NK-92 treated with Interleukin-12 subunit alpha and Interleukin-12 subunit beta, amount 100 ng/mL, for 24 hours (cell line): ENCODE measurements around the gene MRPL53.

Source experiments
- DNase-seq: peaks from one replicate; lab custom pipeline; 2025; lab: John Stamatoyannopoulos, UW

The MRPL53 gene

DNA sequence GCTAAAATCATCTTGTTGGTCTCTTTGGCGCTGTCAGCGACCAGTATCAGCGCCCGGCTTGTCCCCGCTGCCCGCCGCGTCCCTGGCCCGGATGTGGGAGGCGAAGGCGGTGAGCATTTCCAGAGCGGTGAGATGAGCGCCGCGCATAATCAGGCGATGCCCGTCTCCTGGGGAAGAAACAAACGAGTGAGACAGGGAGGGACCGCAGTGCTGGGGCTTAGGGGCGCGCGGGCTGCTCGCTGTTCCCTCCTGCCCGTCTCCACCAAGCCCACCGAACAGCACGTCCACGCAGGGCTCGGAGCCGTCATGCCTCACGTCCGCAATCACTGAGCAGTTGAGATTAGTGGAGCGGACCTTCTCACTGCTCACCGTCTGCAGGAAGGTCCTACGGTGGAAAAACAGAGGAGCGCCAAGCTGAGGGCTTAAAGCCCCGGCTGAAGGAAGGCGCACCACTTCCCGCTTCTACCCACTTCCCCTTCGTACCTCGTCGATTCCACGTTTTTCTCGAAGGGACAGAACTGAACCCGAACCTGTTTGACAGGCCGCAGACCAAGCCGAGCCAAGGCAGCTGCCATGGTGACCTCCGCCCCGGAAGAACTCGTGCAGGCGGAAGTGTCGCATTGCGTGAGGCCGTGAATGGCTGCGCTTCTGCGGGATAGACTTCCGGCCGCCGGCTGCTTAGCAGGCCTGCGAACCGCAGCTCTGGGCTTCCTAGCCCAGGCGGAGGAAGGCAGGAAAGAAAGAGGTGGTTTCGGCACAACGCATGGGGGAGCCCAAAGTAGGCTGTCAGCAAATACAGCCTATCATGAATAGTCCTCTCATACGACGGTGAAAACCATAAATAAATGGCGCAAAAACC is at the start of gene MRPL53:
MRPL53 (minus strand) TSS at position 595 of the 859 bp plus-strand sequence; CDS start at position 575, 20 bp downstream.
- DNase-seq = peak; percentile 87

DNA sequence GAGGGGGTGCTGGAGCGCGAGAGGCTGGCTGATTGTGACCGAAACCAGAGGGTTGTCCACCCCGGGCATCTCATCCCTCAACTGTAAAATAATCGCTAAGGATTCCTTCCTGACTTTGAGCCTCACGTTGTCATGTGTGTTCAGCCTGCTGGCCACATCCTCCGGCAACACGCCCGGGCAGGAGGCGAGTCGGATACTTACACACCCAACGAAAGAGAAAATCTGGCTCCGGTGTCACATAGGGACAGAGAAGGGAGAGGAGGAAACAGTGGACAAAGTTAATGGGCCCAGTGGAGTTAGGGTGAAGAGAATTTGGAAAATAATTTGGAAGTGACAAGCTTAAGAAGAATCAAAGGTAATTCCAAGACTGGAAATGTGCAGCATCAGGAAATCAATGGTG is 44.2 kb upstream of the MRPL53 start:
- no peak for DNase-seq

DNA sequence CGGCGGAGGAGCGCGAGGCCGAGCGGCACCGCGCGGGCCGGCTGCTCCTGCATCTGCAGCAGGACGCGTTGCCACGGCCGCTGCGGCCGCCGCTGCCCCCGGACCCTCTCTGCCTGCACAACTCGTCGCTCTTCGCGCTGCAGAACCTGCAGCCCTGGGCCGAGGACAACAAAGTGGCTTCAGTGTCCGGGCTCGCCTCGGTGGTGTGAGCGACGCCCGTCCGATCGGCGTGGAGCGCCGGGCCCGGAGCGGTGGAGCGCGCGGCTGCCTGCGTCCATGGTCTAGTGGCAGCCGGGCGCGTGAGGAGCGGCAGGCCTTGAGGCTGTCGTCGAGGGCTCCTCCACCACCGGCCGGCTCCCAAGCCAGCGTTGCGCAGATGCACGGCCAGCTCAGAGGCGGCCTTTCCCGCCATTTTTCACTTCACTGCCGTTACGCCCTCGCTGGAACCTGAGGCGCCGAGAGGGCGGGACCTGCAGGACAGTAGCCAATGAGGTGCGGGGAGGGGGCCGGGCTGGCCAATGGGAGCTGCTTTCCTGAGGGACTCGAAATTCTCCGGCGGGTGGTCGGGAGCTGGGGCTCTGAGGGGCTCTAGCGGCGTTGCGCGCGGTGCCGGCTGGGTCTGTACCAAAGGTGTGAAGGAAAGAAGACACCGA is 43.6 kb upstream of the MRPL53 start:
- DNase-seq = no peak

DNA sequence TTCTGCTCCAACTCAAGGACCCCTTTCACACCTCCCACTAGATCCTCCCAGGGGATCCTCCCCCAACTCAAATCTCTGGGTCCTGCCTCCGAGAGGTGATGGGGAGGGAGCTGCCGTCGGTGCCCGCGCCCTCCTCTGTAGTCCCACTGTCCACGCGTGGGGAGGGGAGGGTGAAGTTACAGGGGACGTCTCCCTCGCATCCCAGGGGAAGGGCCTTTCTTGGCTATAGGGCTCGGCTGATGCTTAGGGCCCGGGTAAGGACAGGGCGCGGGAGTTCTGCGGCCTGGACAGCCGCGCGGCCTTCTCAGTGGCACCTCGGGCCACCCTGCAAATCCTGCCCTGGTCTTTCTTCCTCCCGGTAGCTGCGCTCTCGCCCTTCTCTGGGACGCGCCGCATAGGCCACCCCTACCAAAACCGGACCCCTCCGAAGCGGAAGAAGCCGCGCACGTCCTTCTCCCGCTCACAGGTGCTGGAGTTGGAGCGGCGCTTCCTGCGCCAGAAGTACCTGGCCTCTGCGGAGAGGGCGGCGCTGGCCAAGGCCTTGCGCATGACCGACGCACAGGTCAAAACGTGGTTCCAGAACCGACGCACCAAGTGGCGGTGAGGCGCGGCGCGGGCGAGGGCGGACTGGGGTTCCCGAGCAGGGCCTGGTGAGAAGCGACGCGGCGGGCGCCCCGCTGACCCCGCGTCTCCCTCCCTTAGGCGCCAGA is 42.9 kb upstream of the MRPL53 start:
- DNase-seq = no peak

DNA sequence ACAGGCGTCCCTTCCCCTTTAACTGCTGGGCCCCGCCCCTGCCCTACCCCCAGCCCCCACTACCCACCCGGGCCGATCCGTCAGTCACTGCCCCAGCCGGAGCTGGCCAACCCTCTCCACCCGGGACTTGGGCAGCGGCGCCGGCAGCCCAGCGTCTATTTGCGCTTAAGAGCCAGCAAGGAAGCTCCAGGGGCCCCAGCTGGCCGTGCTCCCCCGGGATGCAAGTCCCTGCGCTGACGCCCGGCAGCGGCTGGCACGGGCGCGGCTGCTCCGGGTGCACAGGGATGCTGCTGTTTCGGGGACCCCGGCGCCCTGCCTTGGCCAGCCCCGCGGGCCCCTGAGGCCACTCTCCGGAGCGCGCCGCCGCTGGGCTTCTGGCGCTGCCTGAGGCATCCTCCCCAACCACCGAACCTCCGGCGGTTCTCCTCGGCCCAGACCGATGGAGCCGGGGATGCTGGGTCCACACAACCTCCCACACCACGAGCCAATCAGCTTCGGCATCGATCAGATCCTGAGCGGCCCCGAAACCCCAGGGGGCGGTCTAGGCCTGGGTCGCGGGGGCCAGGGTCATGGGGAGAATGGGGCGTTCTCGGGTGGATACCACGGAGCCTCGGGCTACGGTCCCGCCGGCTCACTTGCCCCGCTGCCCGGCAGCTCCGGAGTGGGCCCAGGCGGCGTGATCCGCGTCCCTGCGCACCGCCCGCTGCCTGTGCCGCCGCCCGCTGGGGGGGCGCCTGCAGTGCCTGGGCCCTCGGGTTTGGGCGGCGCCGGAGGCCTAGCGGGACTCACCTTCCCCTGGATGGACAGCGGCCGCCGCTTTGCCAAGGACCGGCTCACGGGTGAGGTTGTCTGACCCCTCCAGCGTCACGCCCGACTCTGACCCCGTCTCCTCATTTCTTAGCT is 42.1 kb upstream of the MRPL53 start, which contains the start of gene TLX2:
TLX2 (plus strand) TSS at position 83 of the 903 bp plus-strand sequence; CDS start at position 440, 357 bp downstream.
- DNase-seq = no peak

DNA sequence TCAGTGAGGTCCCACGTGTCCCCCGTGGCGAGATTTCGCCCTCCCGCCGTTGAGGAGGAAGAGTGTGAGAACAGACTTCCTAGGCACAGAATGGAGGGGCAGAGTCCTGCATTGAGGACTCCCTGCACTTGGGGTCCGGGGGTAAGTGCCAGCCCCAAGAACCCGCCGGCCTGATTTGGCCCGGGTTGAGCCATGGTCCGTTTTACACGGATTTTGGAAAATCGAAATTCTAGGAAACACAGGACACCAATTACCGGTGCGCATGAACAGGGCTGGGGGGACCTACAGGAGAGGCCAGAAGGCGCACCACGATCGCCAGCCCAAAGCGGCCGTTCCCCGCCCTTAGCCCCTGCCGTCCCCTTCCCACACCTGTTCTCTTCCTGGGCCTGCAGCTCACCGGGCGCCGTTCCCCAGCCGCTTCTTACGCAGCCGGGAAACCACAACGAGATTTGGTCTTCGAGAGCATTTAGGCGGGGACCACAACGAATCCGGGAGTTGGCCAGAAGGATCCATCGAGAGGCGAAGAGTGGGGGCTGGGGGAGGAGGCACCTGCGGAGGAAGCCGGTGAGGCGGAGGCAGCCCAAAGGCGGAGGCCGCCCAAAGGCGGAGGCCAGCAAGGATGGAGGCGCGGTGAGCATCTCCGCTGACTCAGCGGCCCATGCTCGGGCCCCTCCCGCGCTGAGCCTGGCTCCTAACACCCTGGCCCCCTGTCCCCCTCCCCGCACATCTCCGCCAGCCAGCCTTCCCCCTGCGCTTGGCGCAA is 41.3 kb upstream of the MRPL53 start:
- no peak for DNase-seq

DNA sequence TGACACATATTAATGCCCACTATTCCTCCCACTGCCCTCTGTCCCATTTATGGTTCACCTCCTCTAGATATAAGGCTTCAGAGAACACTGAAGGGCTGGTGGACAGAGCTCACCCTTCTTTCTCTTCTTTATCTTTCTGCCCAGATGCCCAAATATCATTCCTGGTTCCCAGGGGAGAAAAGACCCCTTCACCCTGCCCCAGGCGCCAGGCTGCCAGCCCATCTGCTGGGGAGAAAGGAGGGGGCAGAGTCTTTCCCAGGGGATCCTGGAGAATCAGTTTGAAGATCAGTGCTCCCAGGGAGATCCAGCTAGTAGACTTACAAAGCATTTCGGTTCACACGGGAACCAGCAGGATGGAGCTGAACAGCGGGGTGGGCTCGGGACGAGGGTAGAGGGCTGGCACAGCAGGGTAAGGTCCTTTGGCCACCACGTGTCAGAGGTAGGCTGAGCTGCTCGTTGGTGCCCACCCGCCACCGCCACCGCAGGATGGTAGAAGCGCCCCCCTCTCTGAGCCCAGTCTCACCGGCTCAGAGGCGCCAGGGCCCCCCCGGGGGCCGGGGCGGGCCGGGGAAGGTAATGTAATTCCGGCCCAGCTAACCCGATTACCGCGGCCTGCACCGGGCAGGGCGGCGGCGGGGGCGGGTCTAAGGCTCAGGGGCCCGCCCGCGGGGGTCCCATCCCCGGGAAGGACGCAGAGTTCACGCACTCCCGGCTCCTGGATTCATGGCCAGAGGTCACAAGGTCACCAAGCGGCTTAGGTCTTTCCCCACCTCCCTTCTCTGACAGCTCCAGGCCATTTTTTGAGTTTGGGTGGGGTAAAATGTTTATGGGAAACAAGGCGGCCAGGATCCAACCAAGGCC is 40.5 kb upstream of the MRPL53 start:
- no peak for DNase-seq

DNA sequence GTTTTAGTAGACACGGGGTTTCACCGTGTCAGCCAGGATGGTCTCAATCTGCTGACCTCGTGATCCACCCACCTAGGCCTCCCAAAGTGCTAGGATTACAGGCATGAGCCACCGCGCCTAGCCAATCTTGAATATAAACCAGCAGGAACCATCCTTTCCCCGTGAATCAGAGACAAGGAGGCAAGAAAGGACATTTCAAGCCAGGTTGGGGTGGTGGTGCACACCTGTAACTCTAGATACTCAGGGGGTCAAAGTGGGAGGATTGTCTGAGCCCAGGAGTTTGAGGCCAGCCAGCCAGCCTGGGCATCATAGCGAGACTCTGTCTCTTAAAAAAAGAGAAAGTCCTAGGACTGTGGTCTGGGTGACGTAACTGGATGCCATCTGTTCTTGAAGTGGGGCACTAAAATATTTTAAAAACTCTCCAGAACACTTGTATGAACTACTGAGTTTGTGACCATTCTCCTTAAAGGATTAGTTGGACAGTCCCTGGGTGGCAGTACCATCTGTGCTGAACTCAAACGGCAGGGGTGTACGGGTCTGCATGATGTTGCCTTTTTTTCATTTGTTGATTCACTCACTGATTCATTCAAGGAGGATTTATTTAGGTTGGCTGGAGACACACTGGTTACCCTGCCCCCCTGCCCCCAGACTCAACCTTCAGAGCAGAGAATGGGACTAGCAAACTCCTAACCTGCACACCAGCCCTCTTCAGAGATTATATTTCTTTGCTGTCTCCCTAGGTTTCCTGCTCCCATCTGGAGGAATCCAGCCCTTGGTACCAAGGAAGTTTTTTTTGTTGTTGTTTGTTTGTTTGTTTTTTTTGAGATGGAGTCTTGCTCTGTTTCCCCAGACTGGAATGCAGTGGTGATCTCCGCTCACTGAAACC is 38.9 kb upstream of the MRPL53 start:
- DNase-seq = no peak

DNA sequence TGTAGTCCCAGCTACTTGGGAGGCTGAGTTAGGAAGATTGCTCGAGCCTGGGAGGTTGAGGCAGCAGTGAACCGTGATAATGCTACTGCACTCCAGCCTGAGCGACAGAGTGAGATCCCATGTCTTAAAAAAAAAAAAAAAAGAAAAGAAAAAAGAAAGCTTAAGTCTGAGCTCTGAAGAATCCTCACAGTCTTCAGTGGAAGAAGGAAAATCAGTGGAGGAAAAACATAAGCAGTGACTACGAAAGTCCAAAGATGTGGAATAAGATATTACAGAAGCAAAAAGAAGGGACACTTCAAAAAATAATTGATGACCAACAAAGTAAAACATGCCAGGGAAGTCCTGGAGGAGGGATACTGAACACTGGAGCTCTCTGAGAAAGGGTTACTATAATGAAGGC is 37.8 kb upstream of the MRPL53 start:
- no peak for DNase-seq

DNA sequence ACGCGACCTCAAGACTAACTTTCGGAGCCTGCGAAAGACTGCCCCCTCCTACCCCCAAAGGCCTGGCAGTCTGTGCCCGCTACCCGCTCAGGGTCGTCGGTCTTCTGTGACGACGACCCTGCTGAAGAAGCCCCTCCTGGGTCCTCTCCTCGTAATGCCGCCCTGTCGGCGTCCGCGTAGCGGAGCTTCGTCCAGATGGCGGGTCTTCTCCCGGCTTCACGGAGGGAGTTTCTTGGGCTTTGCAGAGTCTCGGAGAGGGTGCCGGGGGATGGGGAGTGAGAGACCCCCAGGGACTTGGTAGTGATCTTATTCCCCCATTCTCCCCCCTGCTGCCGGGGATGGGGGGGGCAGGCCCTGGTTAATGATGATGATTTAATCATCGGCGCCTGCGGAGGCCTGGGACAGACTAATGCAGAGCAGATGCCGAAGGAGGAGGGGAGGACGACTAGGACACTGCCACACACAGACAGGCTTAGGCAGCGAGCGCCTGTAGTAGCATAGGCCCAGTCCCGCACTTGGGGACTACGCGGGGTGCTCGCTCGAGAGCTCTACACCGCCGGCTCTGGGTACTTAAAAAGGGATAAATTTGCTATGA is 35.5 kb upstream of the MRPL53 start:
- DNase-seq = no peak

DNA sequence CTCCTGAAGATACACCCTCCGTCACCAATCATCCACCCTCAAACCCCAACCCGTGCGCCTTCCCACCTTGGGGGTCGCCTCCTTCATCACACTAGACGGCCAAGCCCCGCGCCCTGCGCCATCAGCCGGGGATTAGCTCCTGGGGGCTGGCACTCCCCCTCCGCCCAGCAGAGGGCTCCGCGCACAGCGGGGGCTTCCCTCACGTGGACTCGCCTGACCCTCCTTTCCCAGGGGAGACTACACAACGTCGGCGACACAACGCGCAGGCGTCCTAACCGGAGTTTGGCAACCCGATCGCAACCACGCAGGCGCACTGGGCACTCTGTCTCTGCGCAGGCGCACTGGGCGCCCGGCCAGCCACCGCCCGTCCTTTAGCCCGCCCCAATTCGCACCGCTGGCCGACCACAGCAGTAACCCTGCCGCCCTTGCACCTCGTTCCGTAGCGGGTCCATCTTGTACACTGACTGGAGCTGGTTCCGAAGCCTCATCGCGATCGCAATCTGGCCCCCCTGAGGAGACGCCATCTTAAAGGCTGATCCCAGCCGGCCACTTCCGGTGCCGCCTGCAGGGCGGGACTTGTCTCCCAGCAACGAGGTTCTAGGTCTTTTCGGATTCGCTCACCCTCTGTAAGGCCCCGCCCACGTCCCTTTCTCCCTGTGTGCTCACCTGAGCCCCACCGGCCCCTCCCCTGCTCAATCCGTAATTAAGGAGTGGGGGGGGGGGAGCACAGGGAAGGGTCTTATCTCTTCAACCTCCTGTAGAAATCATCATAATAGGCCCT is 34.9 kb upstream of the MRPL53 start, which contains the start of gene PCGF1:
PCGF1 (minus strand) TSS at position 551 of the 781 bp plus-strand sequence; CDS start at position 524, 27 bp downstream.
- peak; percentile 97 for DNase-seq

DNA sequence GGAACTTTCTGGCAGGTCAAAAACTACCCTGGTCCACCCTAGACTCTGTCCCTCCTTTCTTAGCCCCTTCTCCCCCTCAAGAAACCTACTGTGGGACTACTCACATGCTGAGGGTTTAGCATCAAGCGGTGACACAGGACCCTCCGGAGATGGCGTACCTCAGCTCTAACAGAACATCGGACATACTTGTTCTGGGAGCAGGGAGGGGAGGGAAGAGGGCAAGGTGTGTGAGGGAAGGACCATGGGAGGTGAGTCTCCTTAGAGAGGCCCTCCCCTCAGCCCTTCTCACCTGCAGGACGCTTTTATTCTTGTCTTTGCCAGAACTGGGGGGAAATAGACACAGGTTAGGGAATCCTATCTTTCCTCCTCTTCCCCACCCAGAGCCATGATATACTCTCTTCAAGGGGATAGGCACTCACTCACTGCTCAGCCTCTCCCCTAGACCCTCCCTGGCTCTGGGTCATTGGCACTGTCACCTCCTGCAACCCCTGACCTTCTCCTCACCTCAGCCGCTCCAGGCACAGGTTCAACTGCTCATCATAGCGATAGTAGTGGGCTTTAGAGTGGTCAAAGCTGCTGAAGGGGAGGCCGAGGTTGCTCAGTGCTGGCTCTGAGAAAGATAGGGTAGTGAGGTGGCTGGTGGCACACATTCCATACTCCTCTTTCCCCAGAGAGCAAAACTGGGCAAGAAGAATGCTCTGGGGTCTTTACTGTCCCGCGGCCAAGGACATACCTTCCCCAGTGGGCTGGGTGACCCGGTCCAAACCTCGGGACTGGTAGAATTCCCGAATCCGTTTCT is 33.2 kb upstream of the MRPL53 start:
- no peak for DNase-seq

DNA sequence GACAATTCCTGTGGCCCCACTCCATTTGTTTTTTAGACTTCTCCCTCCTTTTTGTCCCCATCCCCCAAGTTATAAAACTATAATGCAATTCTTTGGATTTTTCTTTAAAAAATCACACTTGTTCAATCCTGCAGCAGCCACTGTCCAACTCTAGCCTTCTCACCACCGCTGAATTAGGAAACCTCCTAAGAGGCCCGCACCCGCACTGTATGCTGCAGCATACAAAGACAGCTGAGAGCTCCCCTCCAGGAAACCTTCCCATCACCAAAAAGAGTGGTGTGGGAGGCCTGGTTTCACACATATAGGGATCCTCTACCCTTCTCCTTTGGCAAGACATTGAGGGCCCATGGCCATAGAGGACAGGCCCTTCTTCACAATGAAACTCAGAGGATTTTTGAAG is 32.1 kb upstream of the MRPL53 start:
- DNase-seq = no peak

DNA sequence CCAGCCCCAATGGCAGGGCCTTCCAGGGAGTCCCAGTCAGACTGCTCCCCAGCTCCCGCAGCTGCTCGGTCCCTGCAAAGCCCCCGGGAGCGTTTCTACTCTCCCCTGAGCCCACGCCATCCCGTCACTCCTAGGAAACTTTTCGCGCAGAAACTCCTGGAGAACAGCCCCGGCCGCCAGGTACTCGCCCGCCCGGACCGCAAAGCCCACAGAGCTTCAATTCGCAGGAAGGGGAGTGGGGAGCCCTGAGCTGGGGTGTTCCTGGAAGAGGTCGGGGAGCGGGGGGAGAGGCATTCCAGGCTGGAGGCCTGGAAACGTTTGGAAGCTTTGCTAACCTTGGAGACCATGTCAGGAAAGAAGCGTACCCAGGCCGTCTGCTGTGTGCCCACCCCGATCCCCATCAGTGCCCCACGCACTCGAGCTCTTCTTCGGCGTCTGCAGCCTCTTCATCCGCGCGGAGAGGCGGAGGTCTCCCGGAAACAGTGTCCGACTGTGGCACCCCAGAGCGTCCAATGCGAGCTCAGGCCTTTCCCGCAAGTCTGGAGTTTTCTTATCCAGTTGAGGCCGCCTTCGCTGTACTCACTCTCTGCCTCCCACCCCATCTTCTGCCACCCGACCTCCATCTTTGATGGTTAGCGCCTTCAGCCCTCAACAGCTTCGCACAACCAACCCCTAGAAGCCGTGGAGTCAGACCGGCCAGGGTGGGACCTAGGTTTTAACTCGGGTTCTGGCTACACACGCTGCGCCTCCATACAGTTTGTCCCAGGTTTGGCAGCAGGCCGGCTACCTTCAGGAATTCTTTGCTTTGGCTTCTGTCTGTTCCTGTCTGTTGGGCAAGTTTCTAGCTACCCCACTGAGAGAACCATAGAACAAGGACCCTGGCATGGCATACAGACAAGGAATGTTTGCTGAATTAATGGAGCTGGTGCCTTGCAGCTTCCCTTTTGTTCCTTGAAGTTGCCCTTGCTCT is 31.3 kb upstream of the MRPL53 start:
- no peak for DNase-seq

DNA sequence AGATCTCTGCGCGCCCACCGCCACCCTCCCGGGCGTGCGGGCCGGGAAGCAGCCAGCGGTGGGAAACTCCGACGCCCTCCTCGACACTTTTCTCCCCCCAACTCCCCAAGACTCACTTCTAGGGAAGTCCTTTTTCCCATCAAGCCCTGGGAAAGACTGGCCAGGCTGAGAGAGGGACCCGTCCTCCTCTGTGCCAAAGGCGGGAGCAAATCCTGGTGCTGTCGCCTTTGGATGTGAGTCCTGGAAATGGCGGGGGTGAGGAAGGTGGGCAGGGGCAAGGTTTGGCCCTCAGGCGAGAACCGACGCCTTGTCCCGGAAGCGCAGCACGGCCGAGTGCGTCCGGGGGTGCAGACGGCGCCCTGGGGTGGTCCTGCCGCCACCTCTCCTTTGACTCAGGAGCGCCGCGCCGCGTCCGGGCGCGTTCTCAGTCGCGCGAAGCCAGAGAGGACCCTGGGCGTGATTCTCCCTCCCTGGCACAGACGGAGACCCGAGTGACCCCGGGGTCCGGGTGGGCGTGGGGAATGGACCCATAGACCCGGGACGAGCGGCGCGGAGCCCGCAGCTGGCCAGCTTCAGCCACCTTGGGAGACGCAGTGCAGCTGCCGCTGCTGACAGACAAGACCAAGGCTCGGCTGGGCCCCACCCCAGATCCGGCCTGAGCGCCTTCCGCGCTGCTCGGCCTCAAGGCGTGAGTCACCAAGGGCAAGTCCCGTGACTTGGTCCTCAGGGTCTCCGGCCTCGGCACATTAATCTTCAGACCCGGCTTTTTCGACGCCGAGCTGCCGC is 30.4 kb upstream of the MRPL53 start:
- DNase-seq = no peak
